SU-DHL-6 (cell line): ENCODE data around the gene MYH6.

ENCODE experiments used
- H2AFZ ChIP-seq: fragments of 200-600 bp; sonication (generic); 2 replicates; pipeline ENCODE4 v1.6.1; 2014; ENCODE audit warnings: low read depth, mild to moderate bottlenecking, moderate library complexity, mixed read lengths, antibody characterized with exemption, low read length; ENCODE audit not compliant: severe bottlenecking
- H3F3A ChIP-seq: fragments of 200-600 bp; shearing (Covaris generic); 2 replicates; pipeline ENCODE4 v1.6.0; 2016; ENCODE audit warnings: antibody characterized with exemption, mild to moderate bottlenecking; ENCODE audit not compliant: insufficient read depth
- H3K27ac ChIP-seq: fragments of 200-600 bp; sonication (generic); 2 replicates; pipeline ENCODE4 v1.5.1; 2016; ENCODE audit warnings: low read depth, mild to moderate bottlenecking, low read length, moderate library complexity, mixed read lengths
- H3K27me3 ChIP-seq: fragments of 200-600 bp; sonication (generic), shearing (Covaris generic); 2 replicates; pipeline ENCODE4 v1.6.0; 2014; ENCODE audit warnings: mild to moderate bottlenecking, low read length
- H3K36me3 ChIP-seq: fragments of 200-600 bp; sonication (generic); 2 replicates; pipeline ENCODE4 v1.6.1; 2014; ENCODE audit warnings: mild to moderate bottlenecking, low read length, mixed read lengths
- H3K4me2 ChIP-seq: fragments of 300-600, 200-600 bp; shearing (Covaris generic), sonication (generic); 2 replicates; pipeline ENCODE4 v1.6.0; 2014; ENCODE audit warnings: low read length, low read depth, mild to moderate bottlenecking; ENCODE audit not compliant: poor library complexity, severe bottlenecking
- H3K4me3 ChIP-seq: fragments of 200-600 bp; sonication (generic); 2 replicates; pipeline ENCODE4 v1.5.1; 2014; ENCODE audit warnings: antibody characterized with exemption, low read length, mild to moderate bottlenecking, mixed read lengths; ENCODE audit not compliant: insufficient read depth, poor library complexity, severe bottlenecking
- H3K79me2 ChIP-seq: fragments of 200-600 bp; sonication (generic); 2 replicates; pipeline ENCODE4 v1.6.1; 2014; ENCODE audit warnings: mild to moderate bottlenecking, low read length, moderate library complexity; ENCODE audit not compliant: insufficient read depth
- H3K9ac ChIP-seq: fragments of 200-600 bp; sonication (generic); 2 replicates; pipeline ENCODE4 v1.7.0; 2014; ENCODE audit warnings: mild to moderate bottlenecking, low read length
- H3K9me2 ChIP-seq: fragments of 200-600 bp; sonication (generic); replicated peaks from 2 replicates; pipeline ENCODE4 v1.6.1; 2014; ENCODE audit warnings: low read length; ENCODE audit not compliant: insufficient read depth
- H3K9me3 ChIP-seq: fragments of 200-600 bp; sonication (generic); 2 replicates; pipeline ENCODE4 v1.6.1; 2014; ENCODE audit warnings: low read length, mixed read lengths; ENCODE audit not compliant: insufficient read depth
- H4K20me1 ChIP-seq: fragments of 200-600 bp; sonication (generic); 2 replicates; pipeline ENCODE4 v1.6.1; 2014; ENCODE audit warnings: low read depth, mild to moderate bottlenecking, antibody characterized with exemption, low read length, moderate library complexity, mixed read lengths
- EZH2phosphoT487 ChIP-seq: fragments of 200-600 bp; sonication (generic), shearing (Covaris generic); conservative IDR thresholded peaks from 2 replicates; pipeline ENCODE4 v1.6.1; 2018; ENCODE audit warnings: mild to moderate bottlenecking, antibody characterized with exemption, low read length, moderate library complexity, mixed read lengths
- TF ChIP-seq, protein P1 (sequence below): fragments of 200-600 bp; sonication (generic); IDR thresholded peaks from one replicate; pipeline ENCODE4 v1.5.1; 2017; ENCODE audit warnings: antibody characterized with exemption, mild to moderate bottlenecking, low read length, moderate library complexity; ENCODE audit not compliant: insufficient read depth, poor library complexity, severe bottlenecking

Gene MYH6

GRCh38 chr14:23411563-23412525, 3.8 kb upstream of the MYH6 start:
- Histone ChIP-seq H3K79me2 (no peaks in the 10 kb centered on the region), H3K9ac (no peak overlapping the region), H3K9me3 (no peaks in the 10 kb centered on the region), H3F3A (no peaks in the 10 kb centered on the region), H3K4me2 (no peak overlapping the region), H3K27me3 (no peaks in the 10 kb centered on the region), H2AFZ (no peak overlapping the region), H3K4me3 (no peak overlapping the region), H3K27ac (no peak overlapping the region), H4K20me1 (no peaks in the 10 kb centered on the region), H3K36me3 (no peaks in the 10 kb centered on the region), H3K9me2 (no peaks in the 10 kb centered on the region)
- no peak for TF ChIP-seq EZH2phosphoT487
- TF ChIP-seq, protein P1, sequence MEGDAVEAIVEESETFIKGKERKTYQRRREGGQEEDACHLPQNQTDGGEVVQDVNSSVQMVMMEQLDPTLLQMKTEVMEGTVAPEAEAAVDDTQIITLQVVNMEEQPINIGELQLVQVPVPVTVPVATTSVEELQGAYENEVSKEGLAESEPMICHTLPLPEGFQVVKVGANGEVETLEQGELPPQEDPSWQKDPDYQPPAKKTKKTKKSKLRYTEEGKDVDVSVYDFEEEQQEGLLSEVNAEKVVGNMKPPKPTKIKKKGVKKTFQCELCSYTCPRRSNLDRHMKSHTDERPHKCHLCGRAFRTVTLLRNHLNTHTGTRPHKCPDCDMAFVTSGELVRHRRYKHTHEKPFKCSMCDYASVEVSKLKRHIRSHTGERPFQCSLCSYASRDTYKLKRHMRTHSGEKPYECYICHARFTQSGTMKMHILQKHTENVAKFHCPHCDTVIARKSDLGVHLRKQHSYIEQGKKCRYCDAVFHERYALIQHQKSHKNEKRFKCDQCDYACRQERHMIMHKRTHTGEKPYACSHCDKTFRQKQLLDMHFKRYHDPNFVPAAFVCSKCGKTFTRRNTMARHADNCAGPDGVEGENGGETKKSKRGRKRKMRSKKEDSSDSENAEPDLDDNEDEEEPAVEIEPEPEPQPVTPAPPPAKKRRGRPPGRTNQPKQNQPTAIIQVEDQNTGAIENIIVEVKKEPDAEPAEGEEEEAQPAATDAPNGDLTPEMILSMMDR, result no peak

- TF ChIP-seq, protein P1, result no peak
- TF ChIP-seq EZH2phosphoT487, result no peak
- H3K9me3 ChIP-seq, result no peaks in the 10 kb centered on the region
These were observed 2.0 kb upstream of the MYH6 start for GRCh38 chr14:23409966-23410635.

GRCh38 chr14:23409475-23409874, 1.4 kb upstream of the MYH6 start:
- no peaks in the 10 kb centered on the region for H3K9me2 ChIP-seq
- no peaks in the 10 kb centered on the region for H3K9me3 ChIP-seq
- no peaks in the 10 kb centered on the region for H3K27me3 ChIP-seq
- no peak overlapping the region for H3K4me2 ChIP-seq
- H3K27ac ChIP-seq, result no peak overlapping the region
- H3K36me3 ChIP-seq, result no peaks in the 10 kb centered on the region
- no peak overlapping the region for H3K9ac ChIP-seq
- no peak overlapping the region for H2AFZ ChIP-seq
- no peak overlapping the region for H3K4me3 ChIP-seq
- TF ChIP-seq EZH2phosphoT487, result no peak
- TF ChIP-seq, protein P1, result no peak
- H3K79me2 ChIP-seq, result no peaks in the 10 kb centered on the region
- no peaks in the 10 kb centered on the region for H4K20me1 ChIP-seq
- H3F3A ChIP-seq, result no peaks in the 10 kb centered on the region

More at GRCh38 chr14:23409966-23410635, 2.0 kb upstream of the MYH6 start:
- no peaks in the 10 kb centered on the region for H3F3A ChIP-seq
- no peaks in the 10 kb centered on the region for H3K27me3 ChIP-seq
- H3K9me2 ChIP-seq, result no peaks in the 10 kb centered on the region
- no peaks in the 10 kb centered on the region for H3K79me2 ChIP-seq
- H3K4me2 ChIP-seq, result no peak overlapping the region
- H2AFZ ChIP-seq, result no peak overlapping the region
- H3K9ac ChIP-seq, result no peak overlapping the region
- no peak overlapping the region for H3K27ac ChIP-seq
- no peaks in the 10 kb centered on the region for H3K36me3 ChIP-seq
- no peak overlapping the region for H3K4me3 ChIP-seq
- no peaks in the 10 kb centered on the region for H4K20me1 ChIP-seq
